K562 (cell line): ENCODE data around the gene ZNF554. TPM values are rescaled to one million over a fixed set of nuclear protein-coding genes. Genes with fewer than 3 reads are reported as not detected.

ENCODE experiments used
- ATAC-seq: fragments of 200-7000 bp; cut with Tn5 transposase; 3 replicates; pipeline ENCODE4 v1.9.1; 2020; ENCODE audit warnings: moderate library complexity
- BruUV-seq: library from RNA; stranded (reverse); fragments of 400-500 nt; replicated peaks from 2 replicates; lab custom pipeline; 2021; lab: Mats Ljungman, UMichigan
- CTCF ChIA-PET: fragments of 300-600 bp; formaldehyde crosslinking; extraction: SDS; loops from one replicate; lab custom pipeline; 2021; ENCODE audit warnings: low intra/inter-chr PET ratio; lab: Yijun Ruan, JAX
- POLR2A ChIA-PET: fragments of 300-600, 350-650 bp; sonication (Branson Sonifier 250); formaldehyde crosslinking; extraction: SDS; loops from one replicate; lab custom pipeline; 2021; ENCODE audit warnings: antibody characterized with exemption, inconsistent platforms; lab: Yijun Ruan, JAX
- DNase-seq, 4 experiments: peaks; one replicate each; pipeline versions ENCODE4 v3.0.0 to v3.0.0-alpha.2; 2011 to 2018; ENCODE audit warnings: low spot score in 3 of 4, mixed read lengths in 3 of 4; ENCODE audit errors: extremely low read depth in 1 of 4
- FAIRE-seq: peaks from 2 replicates; lab custom pipeline; 2011; peaks lifted over from hg19 to GRCh38; lab: Jason Lieb, UNC
- H2AFZ ChIP-seq: 2 replicates; pipeline ENCODE4 v1.6.0; 2011; ENCODE audit warnings: low read depth, low read length, control low read depth, inconsistent platforms
- H3K27ac ChIP-seq: fragments of 200-600 bp; 3 replicates; pipeline ENCODE4 v1.8.0; 2011; ENCODE audit warnings: low read depth, mild to moderate bottlenecking, control low read depth, inconsistent platforms, low read length, moderate library complexity, mixed read lengths; ENCODE audit errors: extremely low read depth
- H3K27me3 ChIP-seq, 2 experiments: fragments of 300-600 bp in 1 of 2; 2 replicates in 1 of 2; 3 replicates in 1 of 2; pipeline versions ENCODE4 v1.6.0 to v1.8.0; 2011; ENCODE audit warnings: inconsistent platforms in 2 of 2, low read length in 2 of 2, mild to moderate bottlenecking in 1 of 2, mixed read lengths in 1 of 2, moderate library complexity in 1 of 2; ENCODE audit not compliant: control insufficient read depth in 2 of 2, insufficient read depth in 2 of 2
- H3K36me3 ChIP-seq: fragments of 300-600 bp; 3 replicates; pipeline ENCODE4 v1.8.0; 2011; ENCODE audit warnings: mild to moderate bottlenecking, low read length, inconsistent platforms; ENCODE audit not compliant: control insufficient read depth, insufficient read depth
- H3K4me1 ChIP-seq, 2 experiments: fragments of 200-600 bp in 1 of 2; replicated peaks in 1 of 2; 2 replicates in 1 of 2; 3 replicates in 1 of 2; pipeline versions ENCODE4 v1.5.1 to v1.8.0; 2011; ENCODE audit warnings: inconsistent platforms in 2 of 2, low read length in 2 of 2, mild to moderate bottlenecking in 1 of 2, mixed read lengths in 1 of 2, moderate library complexity in 1 of 2; ENCODE audit not compliant: control insufficient read depth in 2 of 2, insufficient read depth in 2 of 2
- H3K4me2 ChIP-seq: 2 replicates; pipeline ENCODE4 v1.6.1; 2011; ENCODE audit warnings: low read length, control low read depth, inconsistent platforms, mixed read lengths; ENCODE audit not compliant: insufficient read depth
- H3K4me3 ChIP-seq: fragments of 200-600 bp; sonication (generic), shearing (Covaris generic); 2 replicates; pipeline ENCODE4 v1.5.1; 2016; ENCODE audit warnings: control low read depth, inconsistent platforms
- H3K79me2 ChIP-seq: fragments of 200-600 bp; 3 replicates; pipeline ENCODE4 v1.8.0; 2011; ENCODE audit warnings: low read length, inconsistent platforms; ENCODE audit not compliant: control insufficient read depth, insufficient read depth
- H3K9ac ChIP-seq, 2 experiments: 2 replicates each; pipeline versions ENCODE4 v1.6.0 to v1.6.1; 2011; ENCODE audit warnings: low read depth in 2 of 2, low read length in 2 of 2, control low read depth in 1 of 2, inconsistent platforms in 1 of 2, mild to moderate bottlenecking in 1 of 2, mixed read lengths in 1 of 2; ENCODE audit not compliant: insufficient read depth in 1 of 2
- H3K9me1 ChIP-seq: one replicate; pipeline ENCODE4 v1.6.0; 2011; ENCODE audit warnings: inconsistent platforms, mild to moderate bottlenecking, low read length, moderate library complexity; ENCODE audit not compliant: control insufficient read depth, insufficient read depth
- H3K9me3 ChIP-seq: replicated peaks from 2 replicates; pipeline ENCODE4 v1.5.1; 2011; ENCODE audit warnings: low read depth, low read length, inconsistent platforms; ENCODE audit not compliant: control insufficient read depth, insufficient read depth
- H4K20me1 ChIP-seq: replicated peaks from 2 replicates; pipeline ENCODE4 v1.6.1; 2011; ENCODE audit warnings: low read length, inconsistent platforms, mixed read lengths; ENCODE audit not compliant: control insufficient read depth, insufficient read depth
- CTBP1 ChIP-seq: fragments of 450-650 bp; IDR thresholded peaks from 2 replicates; pipeline ENCODE4 v1.6.1; 2016; ENCODE audit warnings: borderline replicate concordance
- E2F4 ChIP-seq: sonication (generic); formaldehyde crosslinking; IDR thresholded peaks from 2 replicates; pipeline ENCODE4 v1.8.0; 2022; ENCODE audit warnings: mild to moderate bottlenecking, low read depth, missing genetic modification reagents
- RBFOX2 ChIP-seq: fragments of 200-400 bp; formaldehyde crosslinking; IDR thresholded peaks from 2 replicates; pipeline ENCODE4 v1.6.1; 2017; ENCODE audit warnings: low read depth, mild to moderate bottlenecking, low read length, moderate library complexity
- ZBTB12 ChIP-seq: fragments of 250-450 bp; sonication (Bioruptor Pico); IDR thresholded peaks from 2 replicates; pipeline ENCODE4 v1.4.0; 2020
- ZNF764 ChIP-seq: fragments of 250-450 bp; sonication (Bioruptor Pico); IDR thresholded peaks from 2 replicates; pipeline ENCODE4 v1.4.0; 2020; ENCODE audit warnings: low read depth, mild to moderate bottlenecking, moderate library complexity
- WGBS: fragments of 100-300 bp; shearing (Covaris generic); methylation state at CpG from one replicate; pipeline ENCODE4 v1.1.6; 2016; ENCODE audit warnings: low coverage, mixed read lengths; ENCODE audit not compliant: insufficient coverage; ENCODE audit errors: missing lambda C conversion rate; 5-methylcytosine and 5-hydroxymethylcytosine counted together
- in situ Hi-C: fragments of 300-500 bp; cut with MboI; formaldehyde crosslinking; loops from 4 replicates; pipeline ENCODE4 v1.15.0; 2018; ENCODE audit warnings: inconsistent platforms, mixed read lengths
- intact Hi-C: fragments of 100-400 bp; cut with micrococcal nuclease; formaldehyde crosslinking; loops from 2 replicates; pipeline ENCODE4 v1.14.2; 2022
- polyA plus RNA-seq, 8 experiments: library from polyadenylated mRNA; depleted of rRNA in 4 of 8; stranded (reverse) in 5 of 8; unstranded in 3 of 8; fragments of >200 nt; fragmentation: Nextera tagmentation in 2 of 8; fragmentation: Illumina TruSeq in 1 of 8; extraction: Ambion mirVana in 2 of 8; extraction: Trizol in 1 of 8; gene quantifications; 2 replicates each; pipeline versions ENCODE4 v1.2.1 to v1.2.3, GENCODE V29; 2011 to 2014; ENCODE audit warnings: inconsistent platforms in 1 of 8, missing spikeins in 1 of 8
- total RNA-seq, 7 experiments: library from RNA; depleted of rRNA in 6 of 7; stranded (reverse); fragments of >200 nt in 6 of 7; fragmentation: Illumina TruSeq in 2 of 7; extraction: Trizol in 2 of 7; gene quantifications; 2 replicates each; pipeline versions ENCODE4 v1.2.1 to v1.2.3, GENCODE V29; 2011 to 2021; ENCODE audit warnings: low replicate concordance in 1 of 7

The ZNF554 gene
- total and polyA plus RNA-seq, 9 of the 15 experiments (the other 6 are each of a cell fraction or from before 2014, with no cell fraction given), result 0.07 to 1.8 (median 1.1) TPM

- intact Hi-C loops, result no loop called here
- H3K4me2 ChIP-seq, result no peak overlapping the region
Measured at GRCh38 chr19:2790557-2791271, 29.0 kb upstream of the ZNF554 start.

More at GRCh38 chr19:2790557-2791271, 29.0 kb upstream of the ZNF554 start:
- no TSS peak for BruUV-seq
- in situ Hi-C loops, result no loop called here
- Histone ChIP-seq H3K9me1 (peaks cover 2% of the 10 kb centered on the region), H4K20me1 (0 out of 2 replicates have a peak, but pooled peaks cover 5% of the 10 kb centered on the region), H2AFZ (no peak overlapping the region), H3K9me3 (no peaks in the 10 kb centered on the region), H3K4me3 (no peak overlapping the region), H3K4me1 (peaks cover 3 to 28% of the 10 kb centered on the region in 2 experiments; a peak in 3 of 5 replicates), H3K79me2 (peaks cover 46% of the 10 kb centered on the region), H3K9ac (peak overlapping the region in 1 of 2 experiments; percentile 48; a peak in 1 of 4 replicates), H3K27me3 (no peaks in the 10 kb centered on the region), H3K27ac (no peak overlapping the region), H3K36me3 (peaks cover 77% of the 10 kb centered on the region; the same call in 2 of the 3 replicates)
- no peak for DNase-seq
- FAIRE-seq, result no peak
- WGBS, result 94% methylated on average over 28 of the region's 32 CpGs
- POLR2A ChIA-PET, result interaction anchor here (0.7 to 3.4 kb wide), 2 partner anchors 9 to 28 kb away, joined by 3 to 12 read pairs; no protein-coding TSS in a partner anchor
- TF ChIP-seq E2F4 (CRISPR knock-in tag), result no peak
- TF ChIP-seq CTBP1, result no peak
- TF ChIP-seq RBFOX2, result peak; percentile 30; the same call in 1 of the 2 replicates
- TF ChIP-seq ZBTB12, result no peak
- no peak for TF ChIP-seq ZNF764
- CTCF ChIA-PET, result no interaction called here
- no peak for ATAC-seq
